Measurements from ENCODE around the gene CCDC85B.
"Not testable (repeated sequence)": the region's sequence is repeated elsewhere in the genome, so short reads cannot be mapped to it uniquely, and the experiment has no call there.

The CCDC85B gene

GRCh38 chr11:65890324-65891218 lies at the start of gene CCDC85B:
CCDC85B (plus strand) TSS chr11:65890673; CDS start chr11:65890784, 111 bp downstream.
- no peaks in the 10 kb centered on the region for H3K27me3 Mint-ChIP-seq
- peak; percentile 69 to 75 for ATAC-seq (replicated peaks)
- H3K36me3 Mint-ChIP-seq = peaks cover 20 to 24% of the 10 kb centered on the region in 2 donors
- H3K27ac Mint-ChIP-seq = peak within 1 kb of the TSS; percentile 95
- peaks cover 50 to 88% of the 10 kb centered on the region in 2 donors for H3K4me1 Mint-ChIP-seq
- peak within 1 kb of the TSS; percentile 95 to 97 for H3K4me3 Mint-ChIP-seq
- peak; percentile 98 for DNase-seq
- H3K9me3 Mint-ChIP-seq = no peaks in the 10 kb centered on the region

GRCh38 chr11:65842144-65842543 lies 48.3 kb upstream of the CCDC85B start:
- no peaks in the 10 kb centered on the region for H3K27me3 Mint-ChIP-seq
- ATAC-seq (replicated peaks) = no peak
- H3K4me3 Mint-ChIP-seq = no peak overlapping the region
- no peak overlapping the region for H3K27ac Mint-ChIP-seq
- H3K36me3 Mint-ChIP-seq = no peaks in the 10 kb centered on the region
- DNase-seq = no peak
- H3K4me1 Mint-ChIP-seq = no peaks in the 10 kb centered on the region
- no peaks in the 10 kb centered on the region for H3K9me3 Mint-ChIP-seq

- no peak overlapping the region for H3K4me3 Mint-ChIP-seq
- H3K4me1 Mint-ChIP-seq = peaks cover 0 to 2% of the 10 kb centered on the region in 2 donors
- ATAC-seq (replicated peaks) (no peak), DNase-seq (no peak)
- no peaks in the 10 kb centered on the region for H3K36me3 Mint-ChIP-seq
- H3K27ac Mint-ChIP-seq = no peak overlapping the region
- no peaks in the 10 kb centered on the region for H3K27me3 Mint-ChIP-seq
- H3K9me3 Mint-ChIP-seq = no peaks in the 10 kb centered on the region
Measured at GRCh38 chr11:65843811-65844210, 46.7 kb upstream of the CCDC85B start.

GRCh38 chr11:65844231-65844872 lies 46.1 kb upstream of the CCDC85B start:
- H3K36me3 Mint-ChIP-seq = no peaks in the 10 kb centered on the region
- no peaks in the 10 kb centered on the region for H3K9me3 Mint-ChIP-seq
- DNase-seq (no peak), ATAC-seq (replicated peaks) (no peak)
- no peak overlapping the region for H3K4me3 Mint-ChIP-seq
- H3K4me1 Mint-ChIP-seq = peaks cover 0 to 2% of the 10 kb centered on the region in 2 donors
- no peaks in the 10 kb centered on the region for H3K27me3 Mint-ChIP-seq
- H3K27ac Mint-ChIP-seq = no peak overlapping the region

GRCh38 chr11:65847746-65848145 lies 42.7 kb upstream of the CCDC85B start:
- ATAC-seq (replicated peaks) (no peak), DNase-seq (no peak)
- H3K9me3 Mint-ChIP-seq = peaks cover 0 to 5% of the 10 kb centered on the region in 2 donors
- H3K36me3 Mint-ChIP-seq = peaks cover 19 to 27% of the 10 kb centered on the region in 2 donors
- no peak overlapping the region for H3K27ac Mint-ChIP-seq
- no peaks in the 10 kb centered on the region for H3K27me3 Mint-ChIP-seq
- no peak overlapping the region for H3K4me3 Mint-ChIP-seq
- H3K4me1 Mint-ChIP-seq = peaks cover 6 to 7% of the 10 kb centered on the region in 2 donors

- not testable (repeated sequence) for DNase-seq; H3K4me3 Mint-ChIP-seq; H3K27me3 Mint-ChIP-seq; H3K27ac Mint-ChIP-seq; H3K9me3 Mint-ChIP-seq; ATAC-seq (replicated peaks)
- peaks cover 11 to 13% of the 10 kb centered on the region in 2 donors for H3K4me1 Mint-ChIP-seq
- H3K36me3 Mint-ChIP-seq = peaks cover 25 to 34% of the 10 kb centered on the region in 2 donors
Measured at GRCh38 chr11:65848693-65849092, 41.8 kb upstream of the CCDC85B start.

- no peak overlapping the region for H3K4me3 Mint-ChIP-seq
- H3K27ac Mint-ChIP-seq = peak overlapping the region; percentile 37
- peaks cover 32 to 41% of the 10 kb centered on the region in 2 donors for H3K36me3 Mint-ChIP-seq
- ATAC-seq (replicated peaks) (no peak), DNase-seq (no peak)
- peaks cover 15 to 20% of the 10 kb centered on the region in 2 donors for H3K4me1 Mint-ChIP-seq
- H3K9me3 Mint-ChIP-seq = peaks cover 0 to 5% of the 10 kb centered on the region in 2 donors
- H3K27me3 Mint-ChIP-seq = no peaks in the 10 kb centered on the region
Measured at GRCh38 chr11:65849366-65849765, 41.1 kb upstream of the CCDC85B start.

GRCh38 chr11:65849771-65850216 lies 40.7 kb upstream of the CCDC85B start:
- Mint-ChIP-seq H3K9me3 (peaks cover 0 to 5% of the 10 kb centered on the region in 2 donors), H3K27ac (peak overlapping the region; percentile 59), H3K36me3 (peaks cover 36 to 45% of the 10 kb centered on the region in 2 donors), H3K4me3 (no peak overlapping the region), H3K27me3 (no peaks in the 10 kb centered on the region), H3K4me1 (peaks cover 18 to 24% of the 10 kb centered on the region in 2 donors)
- ATAC-seq (replicated peaks) = no peak
- no peak for DNase-seq

GRCh38 chr11:65850217-65851082 lies 40.0 kb upstream of the CCDC85B start:
- ATAC-seq (replicated peaks) (peak; percentile 14 to 24), DNase-seq (no peak)
- H3K27ac Mint-ChIP-seq = peak overlapping the region; percentile 59
- no peak overlapping the region for H3K4me3 Mint-ChIP-seq
- H3K4me1 Mint-ChIP-seq = peaks cover 22 to 30% of the 10 kb centered on the region in 2 donors
- peaks cover 0 to 5% of the 10 kb centered on the region in 2 donors for H3K9me3 Mint-ChIP-seq
- H3K36me3 Mint-ChIP-seq = peaks cover 42 to 51% of the 10 kb centered on the region in 2 donors
- H3K27me3 Mint-ChIP-seq = no peaks in the 10 kb centered on the region

GRCh38 chr11:65851083-65851579 lies 39.3 kb upstream of the CCDC85B start:
- Mint-ChIP-seq H3K27ac (peak overlapping the region; percentile 31), H3K36me3 (peaks cover 45 to 58% of the 10 kb centered on the region in 2 donors), H3K4me3 (peak overlapping the region in 1 of 2 donors; percentile 29), H3K4me1 (peaks cover 26 to 37% of the 10 kb centered on the region in 2 donors), H3K27me3 (no peaks in the 10 kb centered on the region), H3K9me3 (peaks cover 0 to 5% of the 10 kb centered on the region in 2 donors)
- ATAC-seq (replicated peaks) (peak; percentile 30 to 45), DNase-seq (no peak)

- ATAC-seq (replicated peaks) (peak in 1 of 2 donors; percentile 3), DNase-seq (no peak)
- H3K36me3 Mint-ChIP-seq = peaks cover 53 to 67% of the 10 kb centered on the region in 2 donors
- H3K4me3 Mint-ChIP-seq = peak overlapping the region; percentile 1 to 39
- peaks cover 32 to 45% of the 10 kb centered on the region in 2 donors for H3K4me1 Mint-ChIP-seq
- peaks cover 0 to 5% of the 10 kb centered on the region in 2 donors for H3K9me3 Mint-ChIP-seq
- peak overlapping the region; percentile 75 for H3K27ac Mint-ChIP-seq
- no peaks in the 10 kb centered on the region for H3K27me3 Mint-ChIP-seq
Measured at GRCh38 chr11:65851811-65852507, 38.5 kb upstream of the CCDC85B start.

GRCh38 chr11:65852508-65853245 lies 37.8 kb upstream of the CCDC85B start:
- Mint-ChIP-seq H3K4me1 (peaks cover 32 to 47% of the 10 kb centered on the region in 2 donors), H3K36me3 (peaks cover 55 to 68% of the 10 kb centered on the region in 2 donors), H3K4me3 (peak overlapping the region in 1 of 2 donors; percentile 41), H3K27me3 (no peaks in the 10 kb centered on the region), H3K9me3 (peaks cover 0 to 5% of the 10 kb centered on the region in 2 donors), H3K27ac (peak overlapping the region; percentile 4)
- ATAC-seq (replicated peaks) (no peak), DNase-seq (no peak)
